ENCODE results near the gene NXT2.
A peak's percentile ranks its signal among the peaks of the same experiment; 100 is the strongest.
"Not testable (repeated sequence)": the region's sequence is repeated elsewhere in the genome, so short reads cannot be mapped to it uniquely, and the experiment has no call there.

Gene NXT2

DNA sequence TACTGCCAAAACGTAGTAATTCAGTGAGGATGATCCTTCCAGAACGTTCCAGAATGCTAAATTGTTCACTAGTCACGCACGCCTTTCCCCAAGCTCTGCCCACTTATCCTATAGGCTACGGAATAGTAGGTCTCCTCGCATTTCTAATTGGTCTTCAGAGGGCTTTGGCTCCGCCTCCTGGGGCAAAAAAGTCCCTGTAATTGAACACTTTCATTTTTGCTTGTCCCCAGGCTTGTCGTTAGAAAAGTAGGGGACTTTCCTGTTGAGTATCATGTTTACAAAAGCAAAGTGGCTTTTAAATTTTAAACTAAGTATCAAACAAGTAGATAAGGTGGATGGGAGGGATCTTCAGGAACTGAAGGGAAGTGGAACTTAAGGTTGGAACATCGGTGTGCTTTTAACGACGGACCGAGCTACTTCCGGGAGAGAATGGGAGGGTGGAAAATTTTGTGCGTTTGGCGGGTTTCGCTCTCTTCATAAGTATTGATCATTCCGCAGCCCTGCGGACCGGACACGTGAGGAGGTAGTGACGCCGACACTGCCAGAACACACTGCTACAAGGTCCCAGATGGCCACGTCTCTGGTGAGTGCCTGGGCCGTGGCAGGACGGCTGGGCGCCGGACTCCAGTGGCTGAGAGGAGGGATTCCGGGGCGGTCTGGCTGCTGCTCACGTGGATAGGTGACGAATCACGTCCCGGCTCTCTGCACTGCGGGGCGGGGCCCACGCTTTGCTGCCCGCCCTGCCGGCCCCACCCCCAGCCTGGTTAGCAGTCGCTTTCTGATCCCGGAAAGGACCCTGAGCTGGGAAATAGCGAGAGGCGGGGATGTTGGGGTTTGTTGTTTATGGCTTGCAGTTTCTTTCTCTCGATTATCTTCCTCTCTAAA lies at the start of gene NXT2:
Gene NXT2 (plus strand): TSS at position 406 of the 885 bp plus-strand sequence. CDS start 163 bp downstream, at position 569.
- FAIRE-seq (peak; percentile 65), DNase-seq (ENCODE audit: low spot score) (peak; percentile 75)

DNA sequence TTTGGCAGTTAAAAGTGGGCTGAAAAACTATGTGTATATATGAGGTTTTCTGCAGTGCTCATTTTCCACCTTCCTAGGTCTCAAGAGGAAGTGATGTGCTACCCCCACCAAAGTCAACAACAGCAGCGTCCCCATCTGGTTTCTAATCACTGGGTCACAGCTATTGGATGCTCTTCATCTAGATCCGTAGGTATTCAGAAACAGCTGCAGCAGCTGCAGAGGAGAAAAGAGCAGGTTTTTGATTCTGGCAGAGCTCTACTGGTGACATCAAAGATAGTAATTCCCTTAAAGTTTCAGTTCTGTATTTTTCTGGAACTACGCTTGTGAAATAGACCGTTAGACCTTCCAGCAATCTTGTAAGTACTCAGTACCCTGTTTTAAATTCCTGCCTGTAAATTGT lies 49.0 kb upstream of the NXT2 start:
- DNase-seq (ENCODE audit: low spot score) (no peak), FAIRE-seq (no peak)

DNA sequence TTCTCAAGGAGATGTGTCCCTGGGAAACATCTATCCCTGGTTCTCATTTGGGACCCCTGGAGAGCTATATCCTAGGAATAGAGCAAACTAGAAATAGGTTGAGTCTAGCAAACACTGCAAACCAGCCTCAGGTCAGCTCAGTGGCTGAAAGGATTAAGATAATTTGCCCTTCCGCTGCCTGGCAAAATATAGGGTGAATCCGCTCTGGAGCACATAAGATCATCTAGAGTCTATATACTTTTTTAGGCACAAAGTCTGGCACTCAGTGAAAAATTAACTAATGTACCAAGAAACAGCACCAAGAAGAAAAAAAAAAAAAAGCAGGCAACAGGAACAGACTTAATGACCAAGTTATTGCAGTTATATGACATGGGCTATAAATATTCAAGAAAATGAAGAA lies 47.5 kb upstream of the NXT2 start:
- no peak for FAIRE-seq

DNA sequence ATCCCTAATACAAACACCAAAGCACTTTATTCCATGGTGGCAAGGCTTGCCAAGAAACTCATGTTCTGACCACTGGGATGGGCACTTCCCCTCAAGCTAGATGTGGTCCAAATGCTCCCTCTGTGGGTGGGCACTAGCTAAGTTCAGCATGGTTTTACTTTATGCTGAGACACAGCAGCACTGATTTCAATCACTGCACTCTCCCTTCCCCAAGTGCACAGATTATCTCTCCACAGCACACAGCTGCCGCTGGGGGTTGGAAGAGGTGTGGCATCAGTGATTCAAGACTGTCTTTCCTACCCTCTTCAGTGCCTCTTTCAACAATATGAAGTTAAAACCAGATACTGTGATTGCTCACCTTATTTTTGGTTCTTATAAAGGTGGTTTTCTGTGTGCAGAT lies 38.2 kb upstream of the NXT2 start:
- FAIRE-seq = no peak

More for the DNA sequence above, 47.5 kb upstream of the NXT2 start:
- DNase-seq (ENCODE audit: low spot score) = no peak

DNA sequence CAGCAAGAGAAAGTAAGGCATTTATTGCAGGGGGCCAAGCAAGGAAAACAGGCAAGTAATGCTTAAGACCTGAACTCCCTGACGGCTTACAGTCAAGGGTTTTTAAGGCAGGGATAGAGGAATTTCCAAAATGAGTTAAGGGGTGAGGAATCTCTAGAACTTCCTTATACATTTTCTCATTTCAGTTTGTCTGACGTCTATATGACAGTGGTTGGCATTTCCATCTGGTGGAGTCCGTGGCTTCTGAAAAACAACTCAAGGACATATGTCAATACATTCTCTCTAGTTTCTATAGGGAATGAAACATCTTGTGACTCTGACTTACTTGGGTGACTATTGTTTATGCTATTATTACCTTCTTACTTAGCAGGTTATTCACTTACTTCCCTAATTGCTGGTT lies 35.5 kb upstream of the NXT2 start:
- no peak for DNase-seq (ENCODE audit: low spot score)
- FAIRE-seq = no peak

More for the DNA sequence above, 38.2 kb upstream of the NXT2 start:
- no peak for DNase-seq (ENCODE audit: low spot score)

DNA sequence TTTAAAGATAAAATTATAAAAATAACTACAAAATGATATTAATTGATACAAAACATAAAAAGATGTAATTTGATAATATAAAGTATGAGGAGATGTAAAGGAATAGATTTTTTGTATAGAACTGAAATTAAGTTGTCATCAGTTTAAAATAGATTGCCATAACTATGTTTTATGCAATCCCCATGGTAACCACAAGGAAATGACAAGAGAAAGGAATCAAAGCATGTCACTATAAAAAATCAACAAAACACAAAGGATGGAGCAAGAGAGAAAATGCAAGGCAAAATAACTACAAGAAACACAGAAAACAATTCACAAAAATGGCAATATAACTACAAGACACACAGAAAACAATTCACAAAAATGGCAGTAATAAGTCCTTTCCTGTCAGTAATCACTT lies 27.7 kb upstream of the NXT2 start:
- no peak for DNase-seq (ENCODE audit: low spot score)
- no peak for FAIRE-seq

DNA sequence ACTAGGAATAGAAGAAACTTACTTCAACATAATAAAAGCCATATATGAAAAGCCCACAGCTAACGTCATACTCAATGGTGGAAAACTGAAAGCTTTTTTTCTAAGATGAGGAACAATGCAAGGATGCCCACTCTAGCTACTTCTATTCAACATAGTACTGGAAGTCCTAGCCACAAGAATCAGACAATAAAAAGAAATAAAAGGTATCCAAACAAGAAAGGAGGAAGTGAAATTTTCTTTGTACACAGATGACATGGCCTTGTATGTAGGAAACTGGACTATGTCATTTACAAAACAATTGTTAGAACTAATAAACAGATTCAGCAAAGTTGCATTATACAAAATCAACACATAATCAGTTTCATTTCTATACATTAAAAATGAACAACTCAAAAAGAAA lies 25.5 kb upstream of the NXT2 start:
- no peak for DNase-seq (ENCODE audit: low spot score)
- no peak for FAIRE-seq

DNA sequence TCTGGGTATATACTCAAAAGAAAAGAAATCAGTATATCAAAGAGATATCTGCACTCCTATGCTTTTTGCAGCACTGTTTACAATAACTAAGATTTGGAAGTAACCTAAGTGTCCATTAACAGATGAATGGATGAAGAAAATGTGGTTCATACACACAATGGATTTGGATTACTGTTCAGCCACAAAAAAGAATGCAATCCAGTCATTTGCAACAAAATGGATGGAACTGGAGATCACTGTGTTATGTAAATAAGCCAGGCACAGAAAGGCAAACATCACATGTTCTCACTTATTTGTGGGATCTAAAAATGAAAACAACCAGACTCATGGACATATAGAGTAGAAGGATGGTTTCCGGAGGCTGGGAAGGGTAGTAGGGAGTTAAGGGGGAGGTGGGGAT lies 17.6 kb upstream of the NXT2 start:
- no peak for DNase-seq (ENCODE audit: low spot score)
- no peak for FAIRE-seq

DNA sequence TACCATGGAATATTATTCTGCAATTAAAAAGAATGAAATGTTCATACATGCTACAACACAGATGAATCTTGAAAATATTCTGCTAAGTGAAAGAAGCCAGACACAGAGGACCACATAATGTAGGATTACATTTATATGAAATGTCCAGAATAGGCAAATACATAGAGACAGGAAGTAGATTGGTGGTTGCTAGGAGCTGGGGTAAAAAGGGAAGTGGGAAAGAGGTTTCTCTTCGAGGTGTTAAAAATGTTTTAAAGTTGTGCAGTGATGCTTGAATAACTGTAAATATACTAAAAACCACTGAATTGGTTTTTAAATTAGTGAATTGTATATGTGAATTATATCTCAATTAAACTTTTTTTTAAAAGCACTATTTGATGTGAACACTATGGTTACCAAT lies 3.6 kb upstream of the NXT2 start:
- no peak for FAIRE-seq
- DNase-seq (ENCODE audit: low spot score) = no peak

DNA sequence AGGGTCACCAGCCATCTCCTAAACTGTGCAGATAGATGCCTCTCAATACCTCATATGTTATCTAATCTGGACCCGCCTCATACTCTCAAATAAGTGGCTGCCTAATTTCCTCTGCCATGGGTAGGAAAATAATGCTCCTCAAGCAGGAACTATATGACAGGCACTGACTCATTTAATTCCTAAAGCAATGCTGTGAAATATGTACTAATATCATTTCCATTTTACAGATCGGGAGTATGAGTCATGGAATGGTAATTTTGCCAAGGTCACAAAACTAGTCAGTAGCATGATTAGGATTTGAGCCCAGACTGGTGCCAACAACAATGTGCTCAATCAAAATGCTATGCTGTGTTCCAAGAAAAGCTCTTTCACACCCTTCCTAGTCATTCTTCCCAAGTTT lies 3.0 kb upstream of the NXT2 start:
- DNase-seq (ENCODE audit: low spot score) (no peak), FAIRE-seq (no peak)

DNA sequence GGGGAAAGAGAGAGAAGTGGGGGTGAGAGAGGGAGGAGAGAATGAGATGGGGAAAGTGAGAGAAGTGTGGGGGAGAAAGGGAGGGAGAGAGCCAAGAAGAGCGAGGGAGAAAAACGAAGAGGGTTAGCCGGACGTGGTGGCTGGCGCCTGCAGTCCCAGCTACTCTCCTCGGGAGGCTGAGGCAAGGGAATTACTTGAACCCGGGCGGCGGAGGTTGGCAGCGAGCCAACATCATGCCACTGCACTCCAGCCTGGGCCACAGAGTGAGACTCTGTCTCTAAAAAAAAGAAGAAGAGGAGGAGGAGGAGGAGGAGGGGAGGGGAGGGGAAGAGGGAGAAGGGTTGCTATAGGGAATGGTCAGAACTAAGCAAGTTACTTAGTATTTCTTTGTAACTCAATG lies 1.7 kb upstream of the NXT2 start:
- DNase-seq (ENCODE audit: low spot score) (no peak), FAIRE-seq (no peak)

DNA sequence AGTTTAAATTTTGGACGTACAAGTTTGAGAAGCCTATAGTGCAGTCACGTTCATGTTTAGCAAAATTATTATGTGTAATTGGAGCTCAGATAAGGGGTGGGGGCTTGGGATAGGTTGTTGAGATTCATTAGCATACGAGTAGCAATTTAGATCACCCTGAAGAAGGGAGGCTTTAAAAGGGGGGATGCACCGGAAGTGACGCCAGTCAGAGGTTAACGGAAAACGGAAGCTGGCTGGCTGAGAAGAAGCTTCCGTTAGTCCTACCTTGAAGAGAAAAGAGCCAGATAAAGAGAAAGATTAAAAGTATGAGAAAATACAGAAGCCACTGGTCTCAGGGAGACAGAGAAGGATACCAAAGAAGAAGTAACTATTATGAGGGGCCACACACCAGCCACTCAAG lies 1.1 kb upstream of the NXT2 start:
- DNase-seq (ENCODE audit: low spot score) (no peak), FAIRE-seq (no peak)

DNA sequence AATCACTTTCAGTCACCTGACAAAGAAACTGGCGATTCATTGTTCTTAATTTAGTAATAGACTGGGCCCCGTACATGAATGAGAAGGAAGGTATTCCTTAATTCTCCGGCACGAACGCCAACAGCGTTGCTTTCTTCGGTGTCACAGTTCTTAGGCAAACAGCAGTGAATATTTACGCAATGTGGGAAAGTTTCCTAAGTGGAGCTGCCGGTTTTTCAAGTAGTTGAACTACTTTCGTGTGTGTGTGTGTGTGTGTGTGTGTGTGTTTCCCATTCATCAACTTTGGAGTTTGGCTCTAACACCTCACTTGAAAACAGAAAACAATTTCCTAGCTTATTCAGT lies 651 bp downstream of the NXT2 start:
- DNase-seq (ENCODE audit: low spot score) = no peak

DNA sequence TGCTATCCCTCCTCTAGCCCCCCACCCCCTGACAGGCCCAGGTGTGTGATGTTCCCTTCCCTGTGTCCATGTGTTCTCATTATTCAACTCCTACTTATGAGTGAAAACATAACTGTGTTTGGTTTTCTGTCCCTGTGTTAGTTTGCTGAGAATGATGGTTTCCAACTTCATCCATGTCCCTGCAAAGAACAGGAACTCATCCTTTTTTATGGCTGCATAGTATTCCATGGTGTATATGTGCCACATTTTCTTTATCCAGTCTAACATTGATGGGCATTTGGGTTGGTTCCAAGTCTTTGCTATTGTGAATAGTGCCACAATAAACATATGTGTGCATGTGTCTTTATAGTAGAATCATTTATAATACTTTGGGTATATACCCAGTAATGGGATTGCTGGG lies 2.4 kb downstream of the NXT2 start:
- not testable (repeated sequence) for FAIRE-seq; DNase-seq (ENCODE audit: low spot score)

More for the DNA sequence above, 651 bp downstream of the NXT2 start:
- FAIRE-seq = no peak

DNA sequence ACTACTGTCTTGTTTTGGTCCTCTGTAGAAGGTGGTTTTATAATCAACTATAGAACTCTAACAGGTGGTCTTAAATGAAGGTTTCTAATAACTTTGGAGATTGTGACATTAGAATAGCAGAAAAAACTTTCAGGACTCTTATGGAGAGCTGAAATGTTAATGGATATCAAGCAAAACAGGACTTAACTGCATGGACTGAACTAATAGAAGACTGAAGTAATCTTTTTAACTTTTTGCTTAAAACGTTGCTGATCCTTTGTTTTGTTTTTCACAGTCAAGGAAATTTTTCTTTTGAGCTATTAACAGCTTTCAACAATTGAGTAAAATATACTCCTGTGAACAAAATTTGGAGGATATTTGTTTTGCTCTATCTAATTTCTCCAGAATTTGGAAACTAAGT lies 17.2 kb downstream of the NXT2 start:
- FAIRE-seq = no peak
- no peak for DNase-seq (ENCODE audit: low spot score)

DNA sequence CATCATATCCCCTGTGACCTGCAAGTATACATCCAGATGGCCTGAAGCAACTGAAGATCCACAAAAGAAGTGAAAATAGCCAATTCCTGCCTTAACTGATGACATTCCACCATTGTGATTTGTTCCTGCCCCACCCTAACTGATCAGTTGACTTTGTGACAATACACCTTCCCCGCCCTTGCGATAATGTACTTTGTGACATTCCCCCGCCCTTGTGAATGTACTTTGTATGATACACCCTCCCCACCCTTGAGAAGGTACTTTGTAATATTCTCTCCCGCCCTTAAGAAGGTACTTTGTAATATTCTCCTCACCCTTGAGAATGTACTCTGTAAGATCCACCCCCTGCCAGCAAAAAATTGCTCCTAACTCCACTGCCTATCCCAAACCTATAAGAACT lies 39.4 kb downstream of the NXT2 start:
- not testable (repeated sequence) for FAIRE-seq; DNase-seq (ENCODE audit: low spot score)

DNA sequence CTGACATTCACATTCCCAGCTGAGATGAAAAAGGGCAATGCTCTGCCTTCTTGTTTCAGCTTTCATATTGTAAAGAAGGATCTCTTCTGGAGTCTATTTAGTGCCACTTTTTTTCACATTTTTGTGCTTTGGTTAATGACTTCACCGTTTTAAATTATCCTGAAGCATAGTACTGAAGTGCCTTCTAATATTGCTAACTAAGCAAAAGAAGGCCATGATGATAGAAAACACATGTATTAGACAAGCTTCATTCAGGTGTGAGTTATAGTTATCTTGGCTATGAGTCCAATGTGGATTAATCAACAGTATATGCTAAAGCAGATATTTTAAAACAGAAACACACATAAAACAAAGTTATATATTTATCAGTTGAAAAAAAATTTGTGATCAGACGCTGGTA lies 40.4 kb downstream of the NXT2 start:
- no peak for FAIRE-seq

DNA sequence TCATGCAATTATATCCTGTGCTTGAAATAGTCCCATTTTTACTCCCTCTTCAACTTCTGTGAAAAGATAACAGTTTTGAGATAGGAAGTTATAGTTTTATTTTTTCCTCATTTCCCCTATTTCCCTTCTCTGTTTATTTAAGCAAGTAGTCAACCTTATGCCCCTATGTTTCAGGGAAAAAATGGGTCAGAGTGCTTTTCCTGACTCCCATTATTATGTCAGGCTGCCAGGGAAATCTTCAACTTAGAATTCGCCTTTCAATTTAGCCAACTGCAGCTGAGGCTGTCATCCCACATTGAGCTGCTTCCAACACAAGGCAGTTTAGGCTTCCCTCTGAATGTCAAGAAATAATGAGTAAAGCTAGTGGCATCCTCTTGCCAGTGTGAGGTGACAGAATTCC lies 42.3 kb downstream of the NXT2 start:
- DNase-seq (ENCODE audit: low spot score) = no peak
- no peak for FAIRE-seq

More for the DNA sequence above, 40.4 kb downstream of the NXT2 start:
- no peak for DNase-seq (ENCODE audit: low spot score)

DNA sequence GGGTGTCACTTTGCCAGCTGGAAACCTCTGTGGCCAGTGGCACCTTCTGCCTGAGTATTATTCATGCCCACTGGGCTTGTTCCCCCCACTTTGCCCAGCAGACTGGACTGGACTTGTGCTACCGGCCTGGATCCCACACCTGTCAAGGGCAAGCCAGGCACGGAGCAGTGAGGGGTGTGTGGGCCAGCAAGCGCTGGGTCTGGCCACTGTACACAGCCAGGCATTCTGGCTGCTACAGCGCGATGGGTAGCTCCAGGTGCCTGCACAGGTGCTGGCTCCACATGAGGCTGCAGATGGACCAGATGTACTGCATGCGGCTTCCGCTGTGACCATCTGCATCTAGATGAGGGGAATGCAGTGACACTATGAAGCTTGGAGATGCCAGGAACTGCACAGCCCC lies 48.8 kb downstream of the NXT2 start:
- no peak for FAIRE-seq
- no peak for DNase-seq (ENCODE audit: low spot score)

DNA sequence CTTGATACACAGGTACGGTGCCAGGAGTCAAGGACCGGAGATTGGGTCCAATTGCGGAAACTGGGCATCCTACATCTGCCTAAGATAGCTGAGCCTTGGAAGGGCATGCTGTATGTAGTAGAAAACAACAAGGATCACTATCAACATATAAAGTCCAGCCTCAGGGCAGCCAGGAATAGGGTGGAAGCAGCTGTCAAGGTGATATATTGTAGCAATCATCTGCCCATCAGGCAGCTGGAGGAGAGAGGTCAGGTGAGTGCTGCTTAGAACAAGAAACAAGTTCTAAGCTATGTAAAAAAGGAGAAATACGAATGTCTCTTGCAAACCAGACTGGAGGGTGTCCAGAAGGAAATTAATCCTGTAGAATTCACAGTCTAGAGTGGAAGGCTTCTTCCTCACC lies 53.5 kb downstream of the NXT2 start:
- no peak for DNase-seq (ENCODE audit: low spot score)
- FAIRE-seq = no peak
